Measurements from ENCODE around the gene CD84.
"Not testable (repeated sequence)": the region's sequence is repeated elsewhere in the genome, so short reads cannot be mapped to it uniquely, and the experiment has no call there.

Gene CD84

GRCh38 chr1:160567858-160568682, 11.2 kb downstream of the CD84 start:
- no peak for FAIRE-seq

DNA sequence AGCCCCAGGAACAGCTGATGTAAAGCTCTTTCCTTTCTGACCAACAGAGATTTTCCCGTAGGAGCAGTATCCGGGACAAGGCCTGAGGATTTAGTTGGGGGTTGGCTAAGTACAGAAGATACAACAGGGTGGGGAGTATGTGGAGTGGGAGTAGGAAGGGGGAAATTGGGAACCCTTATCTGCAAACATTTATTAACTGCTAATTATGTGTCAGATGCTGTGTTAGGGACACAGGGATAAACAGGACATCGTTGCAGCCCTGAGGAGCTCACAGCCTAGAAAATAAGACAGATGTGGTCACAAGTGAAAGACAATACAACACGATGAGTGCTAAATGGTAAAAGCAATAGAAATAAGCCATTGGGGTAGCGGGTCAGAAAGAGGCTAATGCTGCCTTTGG, 12.0 kb downstream of the CD84 start:
- no peak for FAIRE-seq

DNA sequence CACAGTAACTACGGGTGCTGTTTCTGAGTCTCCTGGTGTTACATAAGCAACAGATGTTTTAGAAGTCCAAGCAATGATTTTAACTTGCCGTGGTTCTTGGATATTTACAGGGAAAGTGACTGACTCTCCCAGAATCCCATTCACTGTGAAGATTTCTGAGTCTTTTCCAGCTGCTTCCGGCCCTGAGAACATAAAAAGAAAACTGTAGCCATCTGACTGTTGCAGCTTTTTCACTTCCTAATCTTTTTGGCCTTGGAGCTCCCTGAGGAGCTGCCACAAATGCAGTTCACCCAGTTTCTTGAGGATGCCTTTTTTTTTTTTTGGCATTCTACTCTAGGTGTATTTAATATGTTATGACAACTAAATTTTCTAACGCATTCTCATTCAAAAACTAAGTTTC, 13.7 kb downstream of the CD84 start:
- no peak for FAIRE-seq

GRCh38 chr1:160563230-160563629, 16.1 kb downstream of the CD84 start:
- FAIRE-seq, result not testable (repeated sequence)

DNA sequence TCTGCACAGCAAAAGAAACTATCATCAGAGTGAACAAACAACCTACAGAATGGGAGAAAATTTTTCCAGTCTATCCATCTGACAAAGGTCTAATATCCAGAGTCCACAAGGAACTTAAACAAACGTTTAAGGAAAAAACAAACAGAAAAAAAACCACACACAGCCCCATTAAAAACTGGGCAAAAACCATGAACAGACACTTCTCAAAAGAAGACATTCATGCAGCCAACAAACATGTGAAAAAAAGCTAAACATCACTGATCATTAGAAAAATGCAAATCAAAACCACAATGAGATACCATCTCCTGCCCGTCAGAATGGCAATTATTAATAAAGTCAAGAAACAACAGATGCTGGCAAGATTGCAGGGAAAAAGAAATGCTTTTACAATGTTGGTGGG, 16.6 kb downstream of the CD84 start:
- FAIRE-seq, result not testable (repeated sequence)

GRCh38 chr1:160560806-160561205, 18.5 kb downstream of the CD84 start:
- no peak for FAIRE-seq

DNA sequence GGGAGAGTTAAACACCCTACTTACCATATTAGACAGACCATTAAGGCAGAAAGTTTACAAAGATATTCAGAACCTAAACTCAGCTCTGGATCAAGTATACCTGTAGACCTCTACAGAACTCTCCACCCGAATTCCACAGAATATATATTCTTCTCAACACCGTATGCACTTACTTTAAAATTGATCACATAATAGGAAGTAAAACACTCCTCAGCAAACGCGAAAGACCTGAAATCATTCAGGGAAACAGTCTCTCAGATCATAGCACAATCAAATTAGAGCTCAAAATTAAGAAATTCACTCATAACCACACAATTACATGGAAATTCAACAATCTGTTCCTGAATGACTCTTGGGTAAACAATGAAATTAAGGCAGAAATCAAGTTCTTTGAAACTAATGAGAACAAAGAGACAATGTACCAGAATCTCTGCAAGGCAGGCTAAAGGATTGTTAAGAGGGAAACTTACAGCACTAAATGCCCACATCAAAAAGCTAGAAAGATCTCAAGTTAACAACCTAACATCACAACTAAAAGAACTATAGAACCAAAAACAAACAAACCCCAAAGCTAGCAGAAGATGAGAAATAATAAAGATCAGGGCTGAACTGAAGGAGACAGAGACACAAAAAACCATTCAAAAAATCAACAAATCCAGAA, 19.1 kb downstream of the CD84 start:
- no peak for FAIRE-seq

GRCh38 chr1:160559437-160559836, 19.9 kb downstream of the CD84 start:
- FAIRE-seq, result not testable (repeated sequence)

DNA sequence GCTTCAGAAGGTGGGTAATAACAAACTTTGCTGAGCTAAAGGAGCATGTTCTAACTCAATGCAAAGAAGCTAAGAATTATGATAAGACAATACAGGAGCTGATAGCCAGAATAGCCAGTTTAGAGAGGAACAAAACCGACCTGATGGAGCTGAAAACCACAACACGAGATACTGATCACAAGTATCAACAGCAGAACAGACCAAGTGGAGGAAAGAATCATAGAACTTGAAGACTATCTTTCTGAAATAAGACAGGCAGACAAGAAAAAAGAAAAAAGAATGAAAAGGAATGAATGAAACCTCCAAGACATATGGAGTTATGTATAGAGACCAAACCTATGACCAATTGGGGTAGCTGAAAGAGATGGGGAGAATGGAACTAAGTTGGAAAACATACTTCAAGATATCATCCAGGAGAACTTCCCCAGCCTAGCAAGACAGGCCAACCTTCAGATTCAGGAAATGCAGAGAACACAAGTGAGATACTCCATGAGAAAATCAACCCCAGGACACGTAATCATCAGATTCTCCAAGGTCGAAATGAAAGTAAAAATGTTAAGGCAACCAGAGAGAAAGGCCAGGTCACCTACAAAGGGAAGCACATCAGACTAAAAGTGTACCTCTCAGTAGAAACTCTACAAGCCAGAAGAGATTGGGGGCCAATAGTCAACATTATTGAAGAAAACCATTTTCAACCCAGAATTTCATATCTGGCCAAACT, 20.5 kb downstream of the CD84 start:
- no peak for FAIRE-seq

DNA sequence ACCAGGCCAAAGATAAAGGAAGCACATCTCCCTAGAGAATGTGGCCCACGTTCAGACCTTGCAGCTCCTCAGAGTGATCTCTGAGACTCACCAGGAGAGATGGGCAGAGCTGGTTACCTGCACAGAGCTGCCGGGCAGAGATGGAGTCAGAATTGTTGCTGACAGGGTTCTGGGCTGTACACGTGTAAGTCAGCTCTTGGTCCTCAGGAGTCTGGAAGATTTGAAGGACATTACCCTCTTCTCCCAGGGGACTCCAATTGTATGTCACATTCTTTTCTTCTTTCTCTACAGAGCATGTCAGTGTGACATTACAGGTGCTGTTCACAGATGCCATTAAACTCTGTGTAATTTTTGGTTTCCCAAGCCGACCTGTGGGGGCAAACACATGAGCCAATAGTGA, 25.5 kb downstream of the CD84 start:
- FAIRE-seq, result no peak

DNA sequence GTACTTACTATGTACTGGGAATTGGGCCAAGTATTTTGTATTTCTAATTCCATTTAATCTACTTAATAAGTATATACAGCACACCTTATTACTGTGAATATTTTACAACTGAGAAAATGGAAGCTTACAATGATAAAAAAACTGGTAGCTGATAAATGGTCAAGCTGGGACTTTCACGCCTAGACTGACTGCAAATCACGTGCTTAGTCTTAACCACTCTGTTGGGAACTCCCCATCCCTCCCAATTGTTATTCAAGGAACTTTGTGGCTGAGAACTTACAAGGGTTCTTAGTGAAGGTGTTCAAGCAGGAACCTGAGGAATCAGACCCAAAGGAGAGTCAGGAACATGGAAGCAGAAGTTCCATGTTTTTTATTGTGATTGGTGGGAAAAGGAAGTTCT, 26.9 kb downstream of the CD84 start:
- FAIRE-seq, result no peak

GRCh38 chr1:160550572-160551034, 28.7 kb downstream of the CD84 start:
- FAIRE-seq, result no peak

GRCh38 chr1:160549665-160550006, 29.7 kb downstream of the CD84 start:
- FAIRE-seq, result no peak

GRCh38 chr1:160548960-160549664, 30.2 kb downstream of the CD84 start:
- no peak for FAIRE-seq

GRCh38 chr1:160548183-160548582, 31.1 kb downstream of the CD84 start:
- FAIRE-seq, result no peak

DNA sequence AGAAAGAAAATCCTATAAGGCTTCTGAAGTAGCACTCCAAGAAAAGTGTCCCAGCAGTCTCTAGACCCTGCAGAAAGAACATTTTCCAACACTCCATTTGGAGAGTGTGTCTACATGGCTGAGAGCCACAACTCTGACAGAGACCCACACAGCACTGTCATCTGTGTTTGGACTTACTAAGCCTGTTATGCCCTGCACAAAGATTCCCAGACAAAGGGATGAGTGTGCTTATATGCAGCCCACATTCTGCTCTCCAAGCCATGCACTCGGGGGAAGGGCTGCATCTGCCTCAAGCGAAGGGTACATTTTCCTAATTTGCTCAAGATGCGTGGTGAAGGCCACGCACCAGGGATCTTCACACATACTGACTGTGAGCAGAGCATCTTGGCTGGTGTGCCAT, 31.9 kb downstream of the CD84 start:
- no peak for FAIRE-seq

DNA sequence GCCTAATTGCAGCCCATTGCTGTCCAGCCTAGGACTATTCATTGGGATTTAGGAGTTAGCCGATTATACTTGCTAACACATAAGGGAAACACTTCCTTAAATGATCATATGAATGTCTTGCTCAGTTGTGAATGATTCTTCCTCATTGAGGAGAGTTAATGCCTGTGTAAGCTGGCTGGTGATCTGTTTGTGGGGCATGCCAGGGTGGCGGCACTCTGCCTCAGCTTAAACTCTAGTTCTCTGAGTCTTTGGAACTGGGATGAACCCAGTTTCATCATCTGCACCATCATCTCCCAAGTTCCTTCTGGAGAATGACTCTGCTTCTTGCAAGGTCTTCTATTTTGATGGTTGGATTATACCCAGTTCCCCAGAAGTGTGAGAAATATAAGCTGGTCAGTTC, 32.4 kb downstream of the CD84 start:
- no peak for FAIRE-seq

- FAIRE-seq, result no peak
These were observed 34.6 kb downstream of the CD84 start for GRCh38 chr1:160544647-160545046.

DNA sequence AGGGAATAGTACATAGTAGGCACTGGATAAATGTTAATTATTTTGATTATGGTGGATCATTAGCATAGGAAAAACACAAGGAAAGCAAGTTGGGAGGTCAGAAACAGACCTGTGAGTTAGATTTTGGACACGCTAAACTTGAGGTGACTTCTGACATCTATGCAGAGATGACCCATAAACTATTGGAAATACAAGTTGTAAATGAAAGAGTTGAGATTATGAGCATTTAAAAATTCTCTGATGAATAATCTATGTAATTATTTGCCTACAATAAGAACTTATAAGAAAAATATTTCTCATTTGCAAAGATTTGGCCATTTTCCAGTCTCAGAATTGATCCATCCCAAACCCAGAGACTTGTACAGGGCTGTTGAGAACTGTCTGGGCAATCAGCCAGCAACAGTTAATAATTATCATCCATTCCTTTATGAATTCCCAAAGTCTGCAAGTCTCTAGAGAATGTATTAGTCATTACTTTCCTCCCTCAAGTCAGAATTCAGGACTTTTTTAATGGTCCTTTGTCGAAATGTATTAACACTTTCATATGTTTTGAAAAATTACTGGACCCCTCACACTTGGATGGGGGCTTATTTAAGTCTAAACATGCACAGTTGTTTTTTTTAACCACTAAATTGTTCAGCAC, 36.9 kb downstream of the CD84 start:
- FAIRE-seq, result no peak

DNA sequence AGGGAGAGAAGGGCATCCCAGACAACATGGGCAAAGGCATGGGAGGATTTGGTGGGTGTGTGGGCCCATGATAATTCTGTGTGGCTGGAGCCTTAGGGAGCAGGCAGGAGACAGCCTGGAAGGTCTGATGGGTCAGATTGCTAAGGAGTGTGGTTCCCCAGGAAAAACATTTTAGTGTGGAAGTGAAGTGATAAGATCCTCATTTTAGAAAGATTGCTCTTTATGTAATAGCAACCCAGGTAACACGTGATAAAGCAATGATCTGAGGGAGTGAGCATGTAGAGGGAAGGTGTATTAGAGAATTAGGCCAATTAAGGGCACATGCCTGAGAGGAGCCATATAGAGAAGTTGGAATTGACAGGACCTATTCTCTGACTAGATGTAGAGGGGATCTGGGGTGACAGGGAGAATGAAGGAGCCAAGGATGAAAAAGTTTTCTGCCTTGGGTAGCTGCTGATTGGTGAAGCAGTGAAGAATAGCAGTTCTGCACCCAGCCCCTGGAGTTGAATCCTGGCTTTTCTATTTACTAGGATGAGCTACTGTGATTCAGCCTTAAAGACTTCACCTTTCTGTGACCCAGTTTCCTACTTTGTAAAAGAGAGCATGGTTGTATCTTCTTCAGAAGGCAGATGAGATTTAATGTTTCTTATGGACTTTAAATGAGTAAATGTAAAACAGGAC, 37.5 kb downstream of the CD84 start:
- FAIRE-seq, result no peak

DNA sequence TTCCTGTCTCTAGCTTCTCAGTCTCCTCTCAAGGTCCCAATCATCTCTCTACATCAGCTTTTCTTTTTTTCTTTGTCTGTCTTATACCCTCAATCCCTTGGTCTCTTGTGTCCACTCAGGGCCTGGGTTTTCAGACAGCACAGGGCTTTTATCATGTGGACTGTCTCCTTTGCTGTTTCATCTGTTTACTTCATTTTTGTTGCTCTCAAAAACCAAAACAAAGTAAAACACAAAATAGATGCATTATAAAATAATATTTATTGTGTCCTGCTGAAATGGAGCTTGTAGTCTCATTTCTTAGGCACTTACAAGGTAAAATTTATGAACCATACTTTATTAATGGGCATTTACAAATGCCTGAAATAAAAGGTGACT, 38.5 kb downstream of the CD84 start:
- no peak for FAIRE-seq
